Peyer's patch (tissue), 4 donors: ENCODE measurements around the gene SEPTIN12.

Experiments
- CTCF ChIP-seq, 6 experiments: fragments of 450-650 bp in 4 of 6; fragments of 200-600 bp in 2 of 6; sonication (generic) in 1 of 6; IDR thresholded peaks; one replicate each; pipeline ENCODE4 v1.5.1; 2017 to 2019; ENCODE audit warnings: antibody characterized with exemption in 6 of 6, mild to moderate bottlenecking in 3 of 6, moderate library complexity in 1 of 6
- POLR2A ChIP-seq, 2 donors: fragments of 450-650 bp; IDR thresholded peaks; one replicate each; pipeline ENCODE4 v1.5.1; 2017; ENCODE audit warnings: antibody characterized with exemption in 2 of 2, mild to moderate bottlenecking in 2 of 2, moderate library complexity in 2 of 2

- TF ChIP-seq POLR2A (IDR thresholded peaks at IDR 0.05): no peak
- TF ChIP-seq CTCF (IDR thresholded peaks at IDR 0.05): no peak
Measured at GRCh38 chr16:4783951-4784336, 4.2 kb downstream of the SEPTIN12 start.
